HG03064 (cell line): ENCODE results near the gene MIA3.
"Not testable (repeated sequence)": the region's sequence is repeated elsewhere in the genome, so short reads cannot be mapped to it uniquely, and the experiment has no call there.

Source experiments
- ATAC-seq: cut with Tn5 transposase; IDR thresholded peaks from one replicate; pipeline ENCODE4 v1.9.1; 2021; ENCODE audit warnings: low read depth; ENCODE audit not compliant: unreplicated experiment

The MIA3 gene

GRCh38 chr1:222656391-222657155, 38.7 kb downstream of the MIA3 start:
- no peak for ATAC-seq

GRCh38 chr1:222657899-222658298, 40.0 kb downstream of the MIA3 start:
- no peak for ATAC-seq

GRCh38 chr1:222663431-222663934, 45.6 kb downstream of the MIA3 start:
- ATAC-seq: no peak

- ATAC-seq: no peak
Measured at GRCh38 chr1:222665964-222666363, 48.1 kb downstream of the MIA3 start.

- not testable (repeated sequence) for ATAC-seq
Measured at GRCh38 chr1:222668184-222668583, 50.3 kb downstream of the MIA3 start.

GRCh38 chr1:222669107-222669506, 51.2 kb downstream of the MIA3 start:
- not testable (repeated sequence) for ATAC-seq

GRCh38 chr1:222670110-222670509, 52.2 kb downstream of the MIA3 start:
- no peak for ATAC-seq

- no peak for ATAC-seq
Measured at GRCh38 chr1:222680080-222680479, 62.2 kb downstream of the MIA3 start.

- no peak for ATAC-seq
Measured at GRCh38 chr1:222691016-222691415, 73.1 kb downstream of the MIA3 start.

GRCh38 chr1:222694927-222695326, 77.0 kb downstream of the MIA3 start:
- ATAC-seq: no peak

- no peak for ATAC-seq
Measured at GRCh38 chr1:222696741-222697140, 78.8 kb downstream of the MIA3 start.

- ATAC-seq: no peak
Measured at GRCh38 chr1:222697203-222697602, 79.3 kb downstream of the MIA3 start.

GRCh38 chr1:222697826-222698225, 79.9 kb downstream of the MIA3 start:
- no peak for ATAC-seq

- ATAC-seq: no peak
Measured at GRCh38 chr1:222702210-222702609, 84.3 kb downstream of the MIA3 start.

- ATAC-seq: no peak
Measured at GRCh38 chr1:222704260-222704659, 86.4 kb downstream of the MIA3 start.

- ATAC-seq: no peak
Measured at GRCh38 chr1:222706815-222707214, 88.9 kb downstream of the MIA3 start.

GRCh38 chr1:222709700-222710153, 91.8 kb downstream of the MIA3 start:
- ATAC-seq: no peak

GRCh38 chr1:222711319-222712252, 93.7 kb downstream of the MIA3 start:
- peak; percentile 27 for ATAC-seq

GRCh38 chr1:222712253-222713090, 94.6 kb downstream of the MIA3 start, which contains the start of the genes AIDA and BROX:
AIDA (minus strand) TSS chr1:222712491; CDS start chr1:222712317, 174 bp downstream.
BROX (plus strand) TSS chr1:222712564; CDS start chr1:222715700, 3,136 bp downstream.
- peak; percentile 78 for ATAC-seq
